Ovary (tissue), 3 donors: ENCODE measurements around the gene CEP128.

Experiments used
- CTCF ChIP-seq, 3 donors: fragments of 450-650 bp in 2 of 3; fragments of 200-600 bp in 1 of 3; IDR thresholded peaks; one replicate each; pipeline versions ENCODE4 v1.5.1 to v1.8.0; 2016 to 2022; ENCODE audit warnings: antibody characterized with exemption in 3 of 3, mild to moderate bottlenecking in 1 of 3
- POLR2A ChIP-seq: fragments of 450-650 bp; IDR thresholded peaks from one replicate; pipeline ENCODE4 v1.6.1; 2017; ENCODE audit warnings: antibody characterized with exemption, mild to moderate bottlenecking, moderate library complexity
- donor health status: DM: no; HTN: no; CAD: no.

DNA sequence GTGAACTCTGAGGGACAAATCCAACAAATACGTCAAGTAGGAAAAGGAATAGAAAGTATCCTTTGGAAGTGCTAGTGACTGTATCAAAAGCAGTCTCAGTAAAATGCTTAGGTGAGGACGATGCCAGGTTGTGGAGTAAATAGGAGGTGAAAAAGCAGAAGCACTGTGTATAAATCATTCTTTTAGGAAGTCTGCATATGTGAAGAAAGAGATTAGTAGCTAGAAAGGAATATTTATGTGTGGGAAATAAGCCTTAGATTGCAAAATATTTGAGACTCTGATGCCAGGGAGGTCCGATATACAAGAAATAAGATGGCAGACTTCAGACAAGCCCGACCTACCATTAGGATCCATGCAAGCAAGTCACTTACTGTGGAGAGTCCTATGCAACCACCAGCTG lies 7.9 kb downstream of the CEP128 start:
- TF ChIP-seq POLR2A: no peak
- TF ChIP-seq CTCF (IDR thresholded peaks at IDR 0.05): no peak
